ENCODE measurements around the gene TET2.

DNA sequence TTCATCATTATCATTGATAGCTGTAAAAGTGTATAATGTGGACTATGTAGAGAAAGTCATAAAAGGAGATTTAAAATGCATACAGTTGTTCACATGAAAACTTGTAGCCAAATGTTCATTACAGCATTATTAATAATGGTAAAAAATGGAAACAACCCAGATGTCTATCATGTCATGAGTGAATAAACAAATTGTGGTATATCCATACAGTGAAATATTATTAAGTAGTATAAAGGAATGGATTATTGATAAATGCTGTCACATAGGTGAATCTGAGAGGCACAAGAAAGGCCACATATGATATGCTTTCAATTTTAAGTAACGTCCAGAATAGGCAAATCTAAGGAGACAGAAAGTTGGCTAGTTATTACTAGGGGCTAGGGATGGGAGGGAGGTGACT lies 7.1 kb downstream of the TET2 start:
- TF ChIP-seq, protein P1, sequence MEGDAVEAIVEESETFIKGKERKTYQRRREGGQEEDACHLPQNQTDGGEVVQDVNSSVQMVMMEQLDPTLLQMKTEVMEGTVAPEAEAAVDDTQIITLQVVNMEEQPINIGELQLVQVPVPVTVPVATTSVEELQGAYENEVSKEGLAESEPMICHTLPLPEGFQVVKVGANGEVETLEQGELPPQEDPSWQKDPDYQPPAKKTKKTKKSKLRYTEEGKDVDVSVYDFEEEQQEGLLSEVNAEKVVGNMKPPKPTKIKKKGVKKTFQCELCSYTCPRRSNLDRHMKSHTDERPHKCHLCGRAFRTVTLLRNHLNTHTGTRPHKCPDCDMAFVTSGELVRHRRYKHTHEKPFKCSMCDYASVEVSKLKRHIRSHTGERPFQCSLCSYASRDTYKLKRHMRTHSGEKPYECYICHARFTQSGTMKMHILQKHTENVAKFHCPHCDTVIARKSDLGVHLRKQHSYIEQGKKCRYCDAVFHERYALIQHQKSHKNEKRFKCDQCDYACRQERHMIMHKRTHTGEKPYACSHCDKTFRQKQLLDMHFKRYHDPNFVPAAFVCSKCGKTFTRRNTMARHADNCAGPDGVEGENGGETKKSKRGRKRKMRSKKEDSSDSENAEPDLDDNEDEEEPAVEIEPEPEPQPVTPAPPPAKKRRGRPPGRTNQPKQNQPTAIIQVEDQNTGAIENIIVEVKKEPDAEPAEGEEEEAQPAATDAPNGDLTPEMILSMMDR (conservative IDR thresholded peaks at IDR 0.05; ENCODE audit: low read depth, low read length): no peak
- no peak for TF ChIP-seq EZH2 (IDR thresholded peaks at IDR 0.05; ENCODE audit: borderline replicate concordance, low read depth, low read length, poor library complexity, severe bottlenecking)

All from A673 (cell line).